Activated gamma-delta T cell treated with anti-CD3 and anti-CD28 coated beads, Interleukin-2, amount 50 U/mL, for 16 hours (primary cell): ENCODE data around the gene CPNE7.
A peak's percentile ranks its signal among the peaks of the same experiment; 100 is the strongest.
"Not testable (repeated sequence)": the region's sequence is repeated elsewhere in the genome, so short reads cannot be mapped to it uniquely, and the experiment has no call there.

Source experiments
- DNase-seq: peaks from one replicate; pipeline ENCODE4 v3.0.0-alpha.2; 2020; ENCODE audit warnings: low read depth

Gene CPNE7

DNA sequence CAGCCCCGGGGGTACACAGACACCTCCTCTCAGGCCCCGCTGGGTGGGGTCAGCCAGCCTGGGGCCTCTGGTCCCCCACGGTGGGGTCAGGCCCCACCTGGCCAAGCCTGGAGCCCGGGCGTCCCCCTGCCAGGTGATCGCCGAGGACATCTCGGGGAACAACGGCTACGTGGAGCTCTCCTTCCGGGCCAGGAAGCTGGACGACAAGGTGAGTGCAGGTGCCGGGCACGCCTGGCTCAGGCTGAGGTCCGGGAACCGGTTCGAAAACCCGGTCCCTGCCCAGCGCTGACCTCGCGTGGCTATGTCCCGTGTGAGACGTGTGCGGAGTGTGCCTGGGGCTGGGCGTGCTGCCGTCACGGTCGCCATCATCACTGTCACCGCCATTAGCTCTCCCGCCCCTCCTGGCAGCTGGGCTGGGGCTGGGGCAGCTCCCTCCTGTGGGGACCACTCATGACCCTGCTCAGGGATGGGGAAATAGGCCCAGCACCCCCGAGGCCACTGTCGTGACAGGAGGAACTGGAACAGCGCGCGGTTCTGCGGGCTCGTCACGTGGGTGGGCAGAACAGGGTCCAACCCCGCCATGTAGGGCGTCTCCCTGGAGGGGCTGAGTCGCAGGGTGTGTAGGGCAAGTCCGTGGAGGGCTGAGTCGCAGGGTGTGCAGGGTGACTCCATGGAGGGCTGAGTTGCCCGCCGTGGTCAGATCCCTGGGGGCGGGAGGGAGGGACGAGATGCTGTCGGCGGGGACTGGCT, 8.5 kb downstream of the CPNE7 start:
- no peak for DNase-seq

DNA sequence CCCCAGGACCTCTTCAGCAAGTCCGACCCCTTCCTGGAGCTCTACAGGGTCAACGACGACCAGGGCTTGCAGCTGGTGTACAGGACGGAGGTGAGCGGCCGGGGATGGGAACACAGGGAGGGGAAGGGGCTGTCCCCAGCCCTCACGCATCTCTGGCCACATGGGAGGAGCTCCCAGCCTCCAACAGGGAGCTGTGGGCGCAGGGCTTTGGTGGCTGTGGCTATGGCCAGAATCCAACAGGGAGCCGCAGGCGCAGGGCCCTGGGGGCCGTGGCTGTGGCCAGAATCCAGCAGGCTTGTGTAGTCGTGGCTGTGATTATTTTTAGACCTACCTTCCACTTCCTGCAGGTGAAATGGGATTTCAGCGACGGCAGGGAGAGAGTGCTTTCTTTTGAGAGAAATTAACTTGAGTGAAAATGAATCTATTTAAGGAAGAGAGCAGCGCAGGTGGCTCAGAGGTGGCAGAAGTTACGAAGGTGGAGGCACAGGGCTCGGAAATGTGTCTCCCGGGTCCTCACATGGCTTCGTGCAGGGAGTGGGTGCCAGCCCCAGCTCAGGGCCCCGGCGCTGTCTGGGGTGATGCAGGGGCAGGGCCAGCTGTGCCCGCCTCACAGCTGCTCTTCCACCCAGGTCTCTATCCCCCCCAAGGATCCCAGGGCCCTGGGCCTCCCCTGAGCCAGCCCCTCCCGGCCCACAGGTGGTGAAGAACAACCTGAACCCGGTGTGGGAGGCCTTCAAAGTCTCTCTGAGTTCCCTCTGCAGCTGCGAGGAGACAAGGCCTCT, 9.4 kb downstream of the CPNE7 start:
- DNase-seq: no peak

DNA sequence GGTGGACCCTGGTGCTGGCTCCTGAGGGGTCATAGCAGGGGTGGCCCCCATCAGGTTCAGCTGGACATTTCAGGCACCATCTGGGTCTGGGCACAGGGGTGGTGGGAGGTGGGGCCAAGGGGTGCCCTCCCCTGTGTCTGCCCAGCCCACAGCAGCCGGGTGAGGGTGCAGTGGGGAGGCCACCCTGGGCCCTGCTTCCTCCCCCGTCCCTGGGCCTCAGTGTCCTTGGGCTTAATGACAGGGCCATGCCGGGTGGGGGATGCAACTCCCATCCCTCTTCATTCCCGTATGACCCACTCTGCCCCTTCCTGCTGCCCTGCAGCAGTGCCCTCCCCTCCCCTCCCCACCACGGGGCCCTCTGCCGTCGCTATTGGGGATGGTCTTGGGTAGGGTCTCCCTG, 10.7 kb downstream of the CPNE7 start:
- no peak for DNase-seq

DNA sequence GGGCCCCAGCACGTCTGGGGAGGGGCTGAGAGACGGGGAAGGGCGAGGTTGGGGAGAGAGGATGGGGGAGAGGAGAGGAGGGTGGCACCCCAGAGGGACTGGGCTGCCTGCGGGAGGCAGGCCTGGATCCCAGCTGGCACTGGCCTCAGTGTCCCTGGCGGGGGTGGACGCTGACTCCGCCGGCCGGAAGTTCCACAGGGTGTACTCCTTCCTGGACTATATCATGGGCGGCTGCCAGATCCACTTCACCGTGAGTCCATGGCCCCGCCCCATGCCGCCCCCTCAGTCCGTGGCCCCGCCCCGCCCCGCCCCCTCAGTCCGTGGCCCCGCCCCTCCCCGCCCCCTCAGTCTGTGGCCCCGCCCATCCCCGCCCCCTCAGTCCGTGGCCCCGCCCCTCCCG, 11.3 kb downstream of the CPNE7 start:
- DNase-seq: no peak

DNA sequence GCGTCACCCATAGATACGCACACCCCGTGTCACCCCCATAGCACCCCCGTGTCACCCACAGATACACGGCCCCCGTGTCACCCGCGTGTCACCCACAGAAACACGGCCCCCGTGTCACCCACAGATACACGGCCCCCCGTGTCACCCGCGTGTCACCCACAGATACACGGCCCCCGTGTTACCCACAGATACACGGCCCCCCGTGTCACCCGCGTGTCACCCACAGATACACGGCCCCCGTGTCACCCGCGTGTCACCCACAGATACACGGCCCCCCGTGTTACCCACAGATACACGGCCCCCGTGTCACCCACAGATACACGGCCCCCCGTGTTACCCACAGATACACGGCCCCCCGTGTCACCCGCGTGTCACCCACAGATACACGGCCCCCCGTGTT, 12.1 kb downstream of the CPNE7 start:
- DNase-seq: not testable (repeated sequence)

GRCh38 chr16:89588413-89589109, 13.0 kb downstream of the CPNE7 start:
- DNase-seq: no peak

GRCh38 chr16:89589241-89589926, 13.8 kb downstream of the CPNE7 start:
- no peak for DNase-seq

DNA sequence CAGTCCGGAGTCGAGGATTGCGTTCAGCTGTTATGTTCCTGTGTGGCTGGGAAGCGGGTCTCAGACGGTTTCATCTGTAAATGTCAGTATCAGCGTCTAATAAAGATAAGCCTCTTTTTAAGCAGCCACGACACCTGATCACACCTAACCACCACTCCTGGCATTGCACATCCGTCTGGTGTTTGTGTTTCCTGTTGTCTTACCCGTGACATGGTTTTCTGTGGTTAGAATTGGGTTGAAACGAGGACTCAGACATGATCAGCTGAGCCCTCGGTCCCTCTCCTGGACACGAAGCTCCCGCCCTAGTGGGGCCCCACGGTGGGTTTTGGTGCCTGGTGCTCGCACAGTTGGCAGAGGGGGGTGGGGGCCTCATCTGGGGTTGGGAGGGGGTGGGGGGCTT, 18.3 kb downstream of the CPNE7 start:
- DNase-seq: no peak

GRCh38 chr16:89595330-89596060, 19.9 kb downstream of the CPNE7 start:
- no peak for DNase-seq

DNA sequence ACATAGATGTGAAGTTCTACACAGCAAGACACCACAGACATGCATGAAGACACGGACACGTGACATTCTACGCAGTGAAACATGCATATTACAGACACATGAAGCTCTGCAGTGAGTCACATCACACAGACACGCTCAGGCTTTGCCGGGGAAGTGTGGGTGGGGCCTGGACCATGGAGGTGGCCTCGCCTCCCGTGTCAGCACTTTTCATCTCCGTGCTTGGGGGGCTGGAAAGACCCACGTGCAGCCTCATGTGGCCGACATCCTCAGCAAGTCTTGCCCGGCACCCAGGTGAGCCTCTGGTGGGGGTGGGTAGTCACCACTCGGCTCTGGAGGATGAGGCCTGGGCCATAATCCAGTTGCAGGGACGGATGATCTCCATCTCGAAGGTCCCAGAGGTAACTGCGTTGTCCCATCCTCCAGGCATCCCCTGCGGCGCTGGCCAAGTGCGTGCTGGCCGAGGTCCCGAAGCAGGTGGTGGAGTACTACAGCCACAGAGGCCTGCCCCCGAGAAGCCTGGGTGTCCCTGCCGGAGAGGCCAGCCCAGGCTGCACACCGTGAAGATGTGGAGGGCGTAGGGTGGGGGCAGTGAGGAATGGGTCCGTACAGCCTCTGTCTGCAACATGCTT, 20.6 kb downstream of the CPNE7 start:
- DNase-seq: no peak

DNA sequence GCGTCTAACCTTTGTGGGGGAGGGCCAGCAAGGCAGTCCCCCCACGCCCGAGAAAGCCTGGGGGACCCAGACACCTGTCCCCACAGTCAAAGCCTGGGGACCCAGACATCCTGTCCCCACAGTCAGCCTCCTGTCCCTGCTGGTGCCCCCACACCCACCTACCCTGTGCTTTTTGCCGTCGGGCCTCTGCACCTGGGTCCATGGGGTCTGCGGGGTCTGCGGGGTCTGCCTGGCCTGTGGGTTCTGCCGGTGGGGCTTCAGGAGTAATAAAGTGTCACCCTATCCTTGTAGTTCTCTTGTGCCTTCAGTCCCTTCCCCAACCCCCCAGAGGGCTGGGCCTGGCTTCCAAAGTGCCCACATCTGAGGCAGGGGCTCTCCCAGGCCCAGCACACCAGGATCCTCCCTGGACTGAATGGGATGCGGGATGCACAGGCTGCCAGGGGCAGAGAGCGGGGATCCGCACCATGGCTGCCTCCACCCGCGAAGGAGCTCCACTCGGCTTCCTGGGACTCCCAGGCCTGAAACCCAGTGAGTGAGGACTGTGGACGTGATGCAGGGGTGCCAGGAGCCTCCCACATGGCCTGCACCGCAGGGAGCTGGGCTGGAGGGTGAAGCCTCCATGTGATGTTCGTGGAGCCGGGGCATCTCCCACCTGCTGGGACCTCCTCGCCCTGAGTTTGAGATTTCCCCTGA, 21.5 kb downstream of the CPNE7 start:
- DNase-seq: no peak

GRCh38 chr16:89598199-89598598, 22.6 kb downstream of the CPNE7 start:
- DNase-seq: no peak

DNA sequence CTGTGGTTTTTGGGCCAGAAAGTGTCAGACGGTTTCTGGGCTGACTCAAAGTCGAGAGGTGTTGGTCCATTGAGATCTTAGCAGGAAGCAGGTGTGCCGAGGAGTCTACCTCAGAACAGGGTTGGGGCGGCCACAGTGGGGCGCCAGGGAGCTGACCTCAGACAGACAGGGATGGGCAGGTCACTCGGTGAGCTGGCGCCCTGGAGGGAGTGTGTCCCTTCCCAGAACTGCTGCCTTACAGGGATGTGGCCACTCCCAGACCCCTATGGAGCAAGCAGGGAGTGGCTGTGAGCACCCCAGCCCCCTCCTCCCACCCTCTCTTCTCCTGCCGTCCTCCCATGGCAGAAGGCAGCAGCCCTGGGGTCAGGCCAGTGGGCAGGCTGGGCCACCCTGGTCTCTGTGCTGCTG, 23.9 kb downstream of the CPNE7 start:
- no peak for DNase-seq

- no peak for DNase-seq
Measured at GRCh38 chr16:89599902-89600301, 24.3 kb downstream of the CPNE7 start.

GRCh38 chr16:89600427-89600826, 24.9 kb downstream of the CPNE7 start:
- DNase-seq: no peak

DNA sequence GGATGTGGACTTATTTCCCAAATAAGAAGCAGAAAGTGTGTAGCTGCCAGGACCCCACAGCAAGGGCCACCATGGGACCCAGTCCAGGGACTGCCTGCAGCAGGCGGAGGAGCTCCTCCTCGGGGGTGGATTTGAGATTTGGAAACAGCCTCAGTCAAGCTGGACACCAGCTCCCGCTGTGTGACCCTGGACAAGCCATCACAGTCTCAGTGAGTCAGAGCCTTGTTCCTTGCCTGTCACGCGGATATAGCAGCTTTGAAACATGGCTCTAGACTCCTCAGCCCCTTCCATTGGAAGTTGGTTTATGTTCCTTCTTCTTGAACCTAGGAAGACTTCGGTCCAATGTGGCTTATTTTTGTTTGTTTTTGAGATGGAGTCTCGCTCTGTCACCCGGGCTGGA, 25.4 kb downstream of the CPNE7 start:
- DNase-seq: no peak

DNA sequence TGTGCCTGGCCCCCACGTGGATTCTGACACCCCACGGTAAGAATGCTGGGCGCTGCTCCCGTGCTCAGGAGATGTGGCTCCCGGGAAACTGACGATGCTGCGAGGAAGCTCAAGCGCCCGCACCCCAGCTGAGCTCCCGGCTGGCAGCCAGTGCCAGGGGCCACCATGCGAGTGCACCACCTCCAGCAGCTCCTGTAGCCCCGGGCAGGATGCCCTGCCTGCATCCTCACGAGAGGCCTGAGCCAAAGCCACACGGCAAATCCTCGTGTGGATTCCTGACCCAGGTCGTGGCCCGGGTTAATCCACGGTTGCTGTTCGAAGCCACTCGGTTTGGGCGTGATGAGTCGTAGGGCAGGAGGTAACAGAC, 26.3 kb downstream of the CPNE7 start:
- no peak for DNase-seq

- peak; percentile 63 for DNase-seq
Measured at GRCh38 chr16:89602273-89602951, 26.9 kb downstream of the CPNE7 start.

DNA sequence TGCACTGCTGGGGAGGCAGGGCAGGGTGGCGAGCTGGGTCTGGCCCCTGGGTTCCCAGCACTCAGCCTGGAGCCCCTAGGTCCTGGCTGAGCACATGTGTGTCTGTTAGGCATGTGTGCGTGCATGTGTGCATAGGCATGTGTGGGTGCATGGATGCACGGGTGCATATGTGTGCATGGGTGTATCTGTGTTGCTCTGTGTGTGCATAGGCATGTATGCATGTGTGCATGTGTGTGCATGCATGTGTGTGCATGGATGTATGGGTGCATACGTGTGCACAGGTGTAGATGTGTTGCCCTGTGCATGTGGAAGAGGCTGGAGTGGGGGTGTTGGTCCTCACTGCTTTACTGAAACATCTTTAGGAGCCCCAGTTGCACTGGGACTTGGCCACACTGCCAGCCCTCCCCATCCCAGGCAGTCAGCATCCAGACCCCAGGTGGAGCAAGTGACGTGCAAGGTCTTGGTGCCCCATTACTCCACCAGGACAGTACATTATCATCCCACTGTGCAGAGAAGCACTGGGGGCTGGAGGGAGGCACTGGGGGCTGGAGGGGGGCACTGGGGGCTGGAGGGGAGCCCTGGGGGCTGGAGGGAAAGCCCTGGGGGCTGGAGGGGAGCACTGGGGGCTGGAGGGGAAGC, 27.5 kb downstream of the CPNE7 start:
- no peak for DNase-seq

GRCh38 chr16:89604764-89605163, 29.2 kb downstream of the CPNE7 start:
- no peak for DNase-seq
